HepG2 (cell line): ENCODE measurements around the gene ADAMTS4. TPM values are rescaled to one million over a fixed set of nuclear protein-coding genes. Genes with fewer than 3 reads are reported as not detected.

Experiments
- ATAC-seq: fragments of 200-7000 bp; cut with Tn5 transposase; 3 replicates; pipeline ENCODE4 v1.9.1; 2020; ENCODE audit warnings: mild to moderate bottlenecking, moderate library complexity
- BruUV-seq: library from RNA; stranded (reverse); fragments of 400-500 nt; replicated peaks from 2 replicates; lab custom pipeline; 2021; lab: Mats Ljungman, UMichigan
- CTCF ChIA-PET: fragments of 300-600 bp; formaldehyde crosslinking; extraction: SDS; loops from one replicate; lab custom pipeline; 2021; ENCODE audit warnings: low total read pairs, inconsistent platforms, low intra/inter-chr PET ratio; lab: Yijun Ruan, JAX
- POLR2A ChIA-PET: fragments of 350-600 bp; sonication (Branson Sonifier 250); formaldehyde crosslinking; loops from one replicate; lab custom pipeline; 2020; ENCODE audit warnings: antibody characterized with exemption, inconsistent platforms; lab: Yijun Ruan, JAX
- DNase-seq: peaks from one replicate; pipeline ENCODE4 v3.0.0-alpha.2; 2015; ENCODE audit warnings: low spot score
- FAIRE-seq: peaks from 3 replicates; lab custom pipeline; 2011; peaks lifted over from hg19 to GRCh38; lab: Jason Lieb, UNC
- H2AFZ ChIP-seq: one replicate; pipeline ENCODE4 v1.6.1; 2011; ENCODE audit warnings: low read length, inconsistent platforms
- H3K27ac ChIP-seq: fragments of 300-600 bp; 3 replicates; pipeline ENCODE4 v1.8.0; 2011; ENCODE audit warnings: mixed run types, mild to moderate bottlenecking, mixed read lengths, low read length, inconsistent platforms; ENCODE audit not compliant: insufficient read depth; ENCODE audit errors: extremely low read length
- H3K27me3 ChIP-seq, 2 experiments: fragments of 200-600 bp in 1 of 2; 2 replicates in 1 of 2; 3 replicates in 1 of 2; pipeline versions ENCODE4 v1.6.0 to v1.8.0; 2011; ENCODE audit warnings: low read length in 2 of 2, mild to moderate bottlenecking in 2 of 2, moderate library complexity in 2 of 2, inconsistent platforms in 1 of 2; ENCODE audit not compliant: insufficient read depth in 2 of 2, control insufficient read depth in 1 of 2
- H3K36me3 ChIP-seq, 2 experiments: fragments of 200-600 bp in 1 of 2; replicated peaks in 1 of 2; 2 replicates in 1 of 2; 3 replicates in 1 of 2; pipeline versions ENCODE4 v1.5.1 to v1.8.0; 2011; ENCODE audit warnings: low read length in 2 of 2, inconsistent platforms in 1 of 2; ENCODE audit not compliant: insufficient read depth in 2 of 2, control insufficient read depth in 1 of 2
- H3K4me1 ChIP-seq: 2 replicates; pipeline ENCODE4 v1.5.1; 2012; ENCODE audit warnings: low read length, inconsistent platforms; ENCODE audit not compliant: insufficient read depth
- H3K4me2 ChIP-seq: 2 replicates; pipeline ENCODE4 v1.6.0; 2011; ENCODE audit warnings: low read depth, low read length, inconsistent platforms
- H3K4me3 ChIP-seq, 3 experiments: fragments of 200-600 bp in 1 of 3; sonication (generic), shearing (Covaris generic) in 1 of 3; replicated peaks in 1 of 3; 2 replicates each; pipeline ENCODE4 v1.5.1; 2011 to 2016; ENCODE audit warnings: low read length in 3 of 3, inconsistent platforms in 2 of 3, low read depth in 2 of 3, mild to moderate bottlenecking in 2 of 3, control low read depth in 1 of 3, mixed read lengths in 1 of 3; ENCODE audit not compliant: insufficient read depth in 1 of 3
- H3K79me2 ChIP-seq: one replicate; pipeline ENCODE4 v1.6.1; 2011; ENCODE audit warnings: low read length, inconsistent platforms; ENCODE audit not compliant: insufficient read depth
- H3K9ac ChIP-seq: 2 replicates; pipeline ENCODE4 v1.6.0; 2011; ENCODE audit warnings: mild to moderate bottlenecking, low read depth, low read length, inconsistent platforms; ENCODE audit not compliant: insufficient read depth
- H3K9me3 ChIP-seq: 2 replicates; pipeline ENCODE4 v1.5.1; 2012; ENCODE audit warnings: mild to moderate bottlenecking, low read length
- H4K20me1 ChIP-seq: 2 replicates; pipeline ENCODE4 v1.6.0; 2011; ENCODE audit warnings: inconsistent platforms, mild to moderate bottlenecking, low read length, moderate library complexity; ENCODE audit not compliant: insufficient read depth
- EEA1 ChIP-seq: sonication (generic); formaldehyde crosslinking; IDR thresholded peaks from 2 replicates; pipeline ENCODE4 v1.5.1; 2020; ENCODE audit warnings: mild to moderate bottlenecking, missing genetic modification reagents, borderline replicate concordance
- KLF15 ChIP-seq: sonication (generic); formaldehyde crosslinking; IDR thresholded peaks from 2 replicates; pipeline ENCODE4 v1.8.1; 2023; ENCODE audit warnings: borderline replicate concordance, mild to moderate bottlenecking, inconsistent platforms, missing genetic modification reagents, mixed read lengths
- PITX1 ChIP-seq: sonication (generic); formaldehyde crosslinking; IDR thresholded peaks from 2 replicates; pipeline ENCODE4 v1.5.1; 2020; ENCODE audit warnings: mild to moderate bottlenecking, missing genetic modification reagents
- RNF2 ChIP-seq: fragments of 450-650 bp; conservative IDR thresholded peaks from 2 replicates; pipeline ENCODE4 v1.6.1; 2016; ENCODE audit warnings: low read depth
- TARDBP ChIP-seq: sonication (generic); formaldehyde crosslinking; IDR thresholded peaks from 2 replicates; pipeline ENCODE4 v1.8.0; 2022; ENCODE audit warnings: mild to moderate bottlenecking, missing genetic modification reagents
- YEATS2 ChIP-seq: sonication (generic); formaldehyde crosslinking; IDR thresholded peaks from 2 replicates; pipeline ENCODE4 v1.4.0; 2020; ENCODE audit warnings: missing genetic modification reagents, borderline replicate concordance
- ZBTB38 ChIP-seq: sonication (generic); formaldehyde crosslinking; IDR thresholded peaks from 2 replicates; pipeline ENCODE4 v1.5.1; 2020; ENCODE audit warnings: mild to moderate bottlenecking, missing genetic modification reagents
- ZNF101 ChIP-seq: sonication (generic); formaldehyde crosslinking; IDR thresholded peaks from 2 replicates; pipeline ENCODE4 v1.4.0; 2020; ENCODE audit warnings: mild to moderate bottlenecking, low read depth, missing genetic modification reagents, borderline replicate concordance
- ZNF142 ChIP-seq: sonication (generic); formaldehyde crosslinking; IDR thresholded peaks from 2 replicates; pipeline ENCODE4 v1.4.0; 2020; ENCODE audit warnings: missing genetic modification reagents
- ZNF205 ChIP-seq: IDR thresholded peaks from 2 replicates; pipeline ENCODE4 v1.6.1; 2018; ENCODE audit warnings: missing biosample characterization, missing genetic modification reagents
- ZNF317 ChIP-seq: sonication (generic); formaldehyde crosslinking; IDR thresholded peaks from 2 replicates; pipeline ENCODE4 v1.5.0; 2020; ENCODE audit warnings: mild to moderate bottlenecking, missing genetic modification reagents
- ZNF362 ChIP-seq: sonication (generic); formaldehyde crosslinking; IDR thresholded peaks from 2 replicates; pipeline ENCODE4 v1.4.0; 2020; ENCODE audit warnings: missing genetic modification reagents, mild to moderate bottlenecking, borderline replicate concordance
- ZNF441 ChIP-seq: sonication (generic); formaldehyde crosslinking; IDR thresholded peaks from 2 replicates; pipeline ENCODE4 v1.7.0; 2021; ENCODE audit warnings: missing genetic modification reagents, borderline replicate concordance
- ZNF615 ChIP-seq: sonication (generic); formaldehyde crosslinking; IDR thresholded peaks from 2 replicates; pipeline ENCODE4 v1.5.0; 2020; ENCODE audit warnings: mild to moderate bottlenecking, missing genetic modification reagents, borderline replicate concordance
- ZNF652 ChIP-seq: IDR thresholded peaks from 2 replicates; pipeline ENCODE4 v1.6.1; 2016; ENCODE audit warnings: low read depth, borderline replicate concordance
- ZSCAN31 ChIP-seq: sonication (generic); formaldehyde crosslinking; IDR thresholded peaks from 2 replicates; pipeline ENCODE4 v1.5.0; 2020; ENCODE audit warnings: low read depth, mild to moderate bottlenecking, missing genetic modification reagents
- WGBS: methylation state at CpG from one replicate; pipeline ENCODE4 v1.1.6; 2017; ENCODE audit warnings: low lambda C conversion rate; 5-methylcytosine and 5-hydroxymethylcytosine counted together
- in situ Hi-C: cut with HindIII; loops from 2 replicates; pipeline ENCODE4 v1.10.0; 2017; ENCODE audit warnings: low pct_unique_long_range_greater_than_20kb; ENCODE audit not compliant: extremely low pct_ligation_motif_present
- intact Hi-C: fragments of 100-400 bp; cut with micrococcal nuclease; formaldehyde crosslinking; loops from one replicate; pipeline ENCODE4 v1.10.0; 2022; ENCODE audit not compliant: unreplicated experiment
- polyA plus RNA-seq, 8 experiments: library from polyadenylated mRNA; depleted of rRNA in 3 of 8; stranded (reverse) in 7 of 8; unstranded in 1 of 8; fragments of >200 nt; fragmentation: Illumina TruSeq in 4 of 8; extraction: Trizol in 4 of 8; gene quantifications; 2 replicates each; pipeline versions ENCODE4 v1.2.1 to v1.2.3, GENCODE V29; 2011 to 2016; ENCODE audit warnings: low read depth in 4 of 8, missing spikeins in 1 of 8, mixed read lengths in 1 of 8; ENCODE audit not compliant: insufficient read depth in 1 of 8
- total RNA-seq, 5 experiments: library from RNA; depleted of rRNA; stranded (reverse); fragments of >200 nt; fragmentation: Illumina TruSeq; extraction: Trizol; gene quantifications; 2 replicates each; pipeline ENCODE4 v1.2.3, GENCODE V29; 2016; ENCODE audit warnings: low read depth in 1 of 5
- TF ChIP-seq, protein P1 (sequence below): IDR thresholded peaks from 2 replicates; pipeline ENCODE4 v1.6.1; 2016; ENCODE audit warnings: missing compliant biosample characterization, missing genetic modification reagents, borderline replicate concordance

The ADAMTS4 gene
- total and polyA plus RNA-seq, 2 of the 13 experiments (the other 11 are each of a cell fraction or from before 2014, with no cell fraction given) = 0.51 to 1.7 TPM

DNA sequence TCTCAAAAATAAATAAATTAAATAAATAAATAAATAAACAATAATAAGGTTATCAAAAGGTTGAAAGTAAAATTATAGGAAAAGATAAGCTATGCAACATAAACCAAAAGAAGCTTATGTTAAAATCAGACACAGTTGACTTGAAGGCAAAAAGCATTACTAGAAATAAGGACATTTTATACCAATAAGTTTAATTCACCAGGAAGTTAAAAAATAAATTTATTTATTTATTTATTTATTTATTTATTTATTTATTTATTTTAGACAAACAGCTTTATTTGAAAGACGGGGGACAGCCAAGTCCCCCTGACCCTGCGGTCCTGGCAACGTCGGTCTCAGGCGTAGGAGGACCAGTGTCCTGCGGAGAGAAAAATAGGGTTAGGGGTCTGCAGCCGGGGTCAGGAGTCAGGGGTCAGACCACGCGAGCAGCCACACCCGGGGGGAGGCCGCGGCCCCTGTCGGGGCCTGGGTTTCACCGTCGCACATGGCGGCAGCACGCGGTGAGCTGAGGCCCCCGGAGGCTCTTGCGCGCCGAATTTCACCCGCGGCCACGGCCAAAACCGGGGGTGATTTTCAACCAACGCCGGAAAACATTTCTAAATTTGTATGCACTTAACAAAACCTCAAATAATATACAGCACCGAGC, 58.0 kb downstream of the ADAMTS4 start:
- CTCF ChIA-PET = no interaction called here
- Histone ChIP-seq H3K27ac (no peak overlapping the region), H3K36me3 (no peaks in the 10 kb centered on the region), H3K4me2 (no peak overlapping the region), H3K79me2 (no peaks in the 10 kb centered on the region), H3K4me3 (no peak overlapping the region), H3K9ac (no peak overlapping the region), H3K4me1 (no peaks in the 10 kb centered on the region), H4K20me1 (no peaks in the 10 kb centered on the region), H3K9me3 (no peaks in the 10 kb centered on the region), H2AFZ (no peak overlapping the region), H3K27me3 (no peaks in the 10 kb centered on the region)
- intact Hi-C loops (no loop called here), in situ Hi-C loops (no loop called here)
- ATAC-seq (no peak), DNase-seq (no peak), FAIRE-seq (no peak)
- POLR2A ChIA-PET = interaction anchor here (1.0 kb wide), 1 partner anchor 9 kb away, joined by 3 read pairs; the partner anchor contains the start of gene DEDD
- WGBS = 95% methylated on average over 29 of the region's 29 CpGs
- BruUV-seq = no TSS peak
- TF ChIP-seq ZNF142 (CRISPR knock-in tag) (no peak), ZBTB38 (CRISPR knock-in tag) (no peak), RNF2 (no peak), ZSCAN31 (CRISPR knock-in tag) (no peak), KLF15 (CRISPR knock-in tag) (no peak), ZNF205 (CRISPR knock-in tag) (no peak), ZNF615 (CRISPR knock-in tag) (no peak), ZNF101 (CRISPR knock-in tag) (no peak), ZNF317 (CRISPR knock-in tag) (no peak), TARDBP (CRISPR knock-in tag) (no peak), EEA1 (CRISPR knock-in tag) (no peak), YEATS2 (CRISPR knock-in tag) (no peak), PITX1 (no peak), ZNF652 (CRISPR knock-in tag) (no peak), ZNF441 (no peak), ZNF362 (CRISPR knock-in tag) (no peak)
- TF ChIP-seq, protein P1, sequence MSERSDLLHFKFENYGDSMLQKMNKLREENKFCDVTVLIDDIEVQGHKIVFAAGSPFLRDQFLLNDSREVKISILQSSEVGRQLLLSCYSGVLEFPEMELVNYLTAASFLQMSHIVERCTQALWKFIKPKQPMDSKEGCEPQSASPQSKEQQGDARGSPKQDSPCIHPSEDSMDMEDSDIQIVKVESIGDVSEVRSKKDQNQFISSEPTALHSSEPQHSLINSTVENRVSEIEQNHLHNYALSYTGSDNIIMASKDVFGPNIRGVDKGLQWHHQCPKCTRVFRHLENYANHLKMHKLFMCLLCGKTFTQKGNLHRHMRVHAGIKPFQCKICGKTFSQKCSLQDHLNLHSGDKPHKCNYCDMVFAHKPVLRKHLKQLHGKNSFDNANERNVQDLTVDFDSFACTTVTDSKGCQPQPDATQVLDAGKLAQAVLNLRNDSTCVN (CRISPR knock-in tag) = no peak
